T-cell (primary cell): ENCODE results near the gene GLRX. TPM values are rescaled to one million over a fixed set of nuclear protein-coding genes. Genes with fewer than 3 reads are reported as not detected.
"Not testable (repeated sequence)": the region's sequence is repeated elsewhere in the genome, so short reads cannot be mapped to it uniquely, and the experiment has no call there.

Source experiments
- ATAC-seq, 4 experiments: fragments of 200-7000 bp in 3 of 4; fragments of 150-1000 bp in 1 of 4; cut with Tn5 transposase; replicated peaks in 1 of 4; 1 replicate in 3 of 4; 2 replicates in 1 of 4; pipeline ENCODE4 v1.10.0; 2021; ENCODE audit warnings: moderate library complexity in 3 of 4, mild to moderate bottlenecking in 2 of 4, moderate number of reproducible peaks in 1 of 4
- CTCF ChIA-PET, 2 donors: fragments of 300-600 bp; sonication (Branson Sonifier 250); formaldehyde crosslinking; loops; one replicate each; lab custom pipeline; 2022; ENCODE audit warnings: antibody characterized with exemption in 2 of 2; lab: Charles Lee
- POLR2A ChIA-PET, 2 donors: fragments of 300-600 bp; sonication (Branson Sonifier 250); formaldehyde crosslinking; loops; one replicate each; lab custom pipeline; 2022; ENCODE audit warnings: antibody characterized with exemption in 2 of 2; lab: Charles Lee
- DNase-seq, 35 experiments: peaks; one replicate each; pipeline versions ENCODE4 v3.0.0 to v3.0.0-alpha.2; 2013 to 2023
- H3K27ac ChIP-seq: one replicate; pipeline ENCODE4 v1.5.1; 2013; ENCODE audit warnings: low read length
- H3K27me3 ChIP-seq, 2 experiments: replicated peaks in 1 of 2; 1 replicate in 1 of 2; 2 replicates in 1 of 2; pipeline versions ENCODE4 v1.6.1 to v1.7.0; 2013; ENCODE audit warnings: low read length in 1 of 2, mixed read lengths in 1 of 2; ENCODE audit not compliant: control insufficient read depth in 2 of 2, insufficient read depth in 2 of 2; ENCODE audit errors: extremely low read depth in 1 of 2
- H3K36me3 ChIP-seq, 2 donors: 1 replicate in 1 of 2; 2 replicates in 1 of 2; pipeline versions ENCODE4 v1.6.1 to v1.7.0; 2013; ENCODE audit warnings: low read length in 1 of 2; ENCODE audit not compliant: control insufficient read depth in 2 of 2, insufficient read depth in 1 of 2; ENCODE audit errors: extremely low read depth in 1 of 2
- H3K4me1 ChIP-seq, 2 experiments: 1 replicate in 1 of 2; 2 replicates in 1 of 2; pipeline versions ENCODE4 v1.6.1 to v1.7.0; 2013; ENCODE audit warnings: low read length in 2 of 2, mixed read lengths in 1 of 2; ENCODE audit not compliant: insufficient read depth in 2 of 2, control insufficient read depth in 1 of 2; ENCODE audit errors: extremely low read depth in 1 of 2
- H3K4me3 ChIP-seq, 2 donors: 1 replicate in 1 of 2; 2 replicates in 1 of 2; pipeline versions ENCODE4 v1.5.1 to v1.7.0; 2013; ENCODE audit warnings: mild to moderate bottlenecking in 2 of 2, low read length in 1 of 2, moderate library complexity in 1 of 2; ENCODE audit not compliant: control insufficient read depth in 1 of 2; ENCODE audit errors: extremely low read depth in 1 of 2
- H3K9me3 ChIP-seq: 2 replicates; pipeline ENCODE4 v1.7.0; 2013
- H3K27ac Mint-ChIP-seq, 2 donors: one replicate each; pipeline ENCODE4 v1.8.0; 2020 to 2021; ENCODE audit warnings: mild to moderate bottlenecking in 2 of 2, mixed read lengths in 2 of 2
- H3K27me3 Mint-ChIP-seq, 2 donors: one replicate each; pipeline ENCODE4 v1.8.0; 2021 to 2022; ENCODE audit warnings: mixed read lengths in 2 of 2
- H3K36me3 Mint-ChIP-seq: one replicate; pipeline ENCODE4 v1.8.0; 2021; ENCODE audit warnings: mixed read lengths
- H3K4me1 Mint-ChIP-seq, 3 donors: one replicate each; pipeline ENCODE4 v1.8.0; 2020 to 2022; ENCODE audit warnings: mixed read lengths in 3 of 3, mild to moderate bottlenecking in 1 of 3
- H3K4me3 Mint-ChIP-seq, 3 donors: one replicate each; pipeline ENCODE4 v1.8.0; 2020 to 2022; ENCODE audit warnings: mild to moderate bottlenecking in 3 of 3, mixed read lengths in 3 of 3, moderate library complexity in 3 of 3
- H3K9me3 Mint-ChIP-seq, 3 donors: one replicate each; pipeline ENCODE4 v1.8.0; 2020 to 2022; ENCODE audit warnings: mixed read lengths in 3 of 3
- WGBS: methylation state at CpG from one replicate; pipeline ENCODE4 v1.1.5; 2013; ENCODE audit warnings: missing lambda C conversion rate; ENCODE audit not compliant: insufficient coverage; 5-methylcytosine and 5-hydroxymethylcytosine counted together
- total RNA-seq, 35 experiments: library from RNA in 6 of 35; stranded (reverse) in 6 of 35; fragments of 120-200 nt in 1 of 35; gene quantifications; one replicate each; pipeline versions ENCODE4 v1.2.1 to v1.2.4 and lab custom pipeline; 2013 to 2026

GLRX gene
- total RNA-seq, 5 donors from 2014 or later (not counting 1 experiment from before 2014, with no cell fraction given) = 27.6 to 73.3 (median 56.8) TPM

DNA sequence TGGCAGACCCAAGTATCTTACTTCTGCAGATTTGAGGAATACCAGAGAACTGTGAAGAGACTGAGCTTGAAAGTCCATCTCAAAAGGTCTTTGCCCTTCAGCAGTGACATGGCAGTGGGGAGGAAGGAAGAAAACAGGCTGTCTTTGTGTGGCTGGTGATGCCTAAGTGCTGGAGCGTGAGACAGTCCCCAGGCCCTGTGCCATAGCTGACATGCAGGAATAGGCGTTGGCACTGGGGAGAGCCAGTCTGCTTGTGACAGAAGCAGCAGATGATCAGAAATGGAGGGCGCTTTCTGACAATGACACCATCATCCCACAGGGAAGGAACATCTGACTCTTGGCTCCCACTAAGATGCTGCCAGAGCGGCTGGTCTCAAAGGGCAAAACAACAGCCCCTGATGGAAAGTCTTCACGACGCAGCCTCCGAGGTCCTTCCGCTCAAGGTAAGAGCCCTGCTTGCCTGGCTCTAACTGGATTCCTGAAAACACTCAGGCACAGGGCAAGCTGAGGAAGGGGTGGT lies 15.5 kb upstream of the GLRX start:
- H3K27me3 ChIP-seq = no peaks in the 10 kb centered on the region
- no peak for ATAC-seq
- POLR2A ChIA-PET = interaction anchor here in 1 of 2 donors (0.8 kb wide), 1 partner anchor 15 kb away, joined by 3 read pairs; no protein-coding TSS in a partner anchor
- peaks cover 52 to 59% (median 54%) of the 10 kb centered on the region in 3 donors for H3K4me1 Mint-ChIP-seq
- H3K4me3 Mint-ChIP-seq = no peak overlapping the region
- no peak overlapping the region for H3K27ac ChIP-seq
- H3K9me3 ChIP-seq = no peaks in the 10 kb centered on the region
- H3K27ac Mint-ChIP-seq = peak overlapping the region; percentile 84 to 95
- no peak for DNase-seq
- no peaks in the 10 kb centered on the region for H3K36me3 ChIP-seq
- no peak overlapping the region for H3K4me3 ChIP-seq
- no peaks in the 10 kb centered on the region for H3K9me3 Mint-ChIP-seq
- peaks cover 24 to 25% of the 10 kb centered on the region in 2 experiments for H3K4me1 ChIP-seq
- H3K27me3 Mint-ChIP-seq = no peaks in the 10 kb centered on the region
- WGBS = 98% methylated on average over 8 of the region's 8 CpGs
- H3K36me3 Mint-ChIP-seq = no peaks in the 10 kb centered on the region
- CTCF ChIA-PET = interaction anchor here (0.6 to 3.6 kb wide), 5 partner anchors 8 to 97 kb away, joined by 4 to 17 read pairs (median 4); no protein-coding TSS in a partner anchor

DNA sequence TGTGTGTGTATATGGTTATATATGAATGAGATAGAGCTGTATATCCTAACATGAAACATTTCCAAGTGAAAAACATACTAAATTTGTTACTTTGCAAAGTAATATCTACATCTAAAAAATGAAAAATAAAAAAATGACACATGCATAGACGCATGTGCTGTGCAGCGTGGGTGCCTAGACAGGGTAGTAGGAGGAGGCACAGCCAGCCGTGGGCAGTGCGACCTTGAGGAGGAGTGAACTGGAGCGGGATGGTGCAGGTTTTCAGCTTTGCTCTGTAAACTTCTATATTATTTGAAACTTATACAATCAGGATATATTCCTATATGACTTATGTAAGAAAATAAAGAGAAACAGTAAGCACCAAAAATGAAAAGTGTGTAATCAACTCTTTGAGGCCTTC lies 15.0 kb upstream of the GLRX start:
- CTCF ChIA-PET = interaction anchor here (1.5 to 3.8 kb wide), 4 partner anchors 9 to 56 kb away, joined by 4 to 17 read pairs (median 10); no protein-coding TSS in a partner anchor
- Mint-ChIP-seq H3K27ac (peak overlapping the region; percentile 94 to 95), H3K4me1 (peaks cover 53 to 59% (median 55%) of the 10 kb centered on the region in 3 donors), H3K36me3 (no peaks in the 10 kb centered on the region), H3K27me3 (no peaks in the 10 kb centered on the region), H3K4me3 (no peak overlapping the region), H3K9me3 (no peaks in the 10 kb centered on the region)
- no peak overlapping the region for H3K27ac ChIP-seq
- no peaks in the 10 kb centered on the region for H3K9me3 ChIP-seq
- no peaks in the 10 kb centered on the region for H3K27me3 ChIP-seq
- DNase-seq = no peak
- ATAC-seq = no peak
- no peak overlapping the region for H3K4me3 ChIP-seq
- POLR2A ChIA-PET = interaction anchor here in 1 of 2 donors (0.8 kb wide), 1 partner anchor 14 kb away, joined by 3 read pairs; no protein-coding TSS in a partner anchor
- H3K4me1 ChIP-seq = peaks cover 21% of the 10 kb centered on the region in 2 experiments
- no CpG with 5 or more reads among the region's 5 CpGs for WGBS
- no peaks in the 10 kb centered on the region for H3K36me3 ChIP-seq

DNA sequence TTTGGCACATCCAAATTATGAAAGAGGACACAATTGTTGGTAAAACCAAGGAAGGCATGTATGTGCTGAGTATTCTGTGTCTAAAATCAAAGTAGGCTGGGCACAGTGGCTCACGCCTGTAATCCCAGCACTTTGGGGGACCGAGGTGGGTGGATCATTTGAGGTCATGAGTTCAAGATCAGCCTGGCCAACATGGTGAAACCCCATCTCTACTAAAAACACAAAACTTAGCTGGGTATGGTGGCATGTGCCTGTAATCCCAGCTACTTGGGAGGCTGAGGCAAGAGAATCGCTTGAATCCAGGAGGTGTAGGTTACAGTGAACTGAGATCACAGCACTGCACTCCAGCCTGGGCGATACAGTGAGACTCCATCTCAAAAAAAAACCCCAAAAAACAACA lies 14.4 kb upstream of the GLRX start:
- POLR2A ChIA-PET = interaction anchor here in 1 of 2 donors (0.8 to 1.0 kb wide), 2 partner anchors 13 to 56 kb away, joined by 3 read pairs; no protein-coding TSS in a partner anchor
- 100% methylated on average over 1 of the region's 4 CpGs for WGBS
- H3K9me3 Mint-ChIP-seq, H3K4me3 ChIP-seq, H3K27me3 ChIP-seq, H3K36me3 Mint-ChIP-seq, ATAC-seq, H3K27me3 Mint-ChIP-seq, H3K36me3 ChIP-seq, H3K9me3 ChIP-seq, DNase-seq: not testable (repeated sequence)
- Mint-ChIP-seq H3K27ac (peak overlapping the region; percentile 94 to 95), H3K4me1 (peaks cover 57% of the 10 kb centered on the region in 3 donors), H3K4me3 (peak overlapping the region in 1 of 3 donors; percentile 84)
- H3K27ac ChIP-seq = peak overlapping the region; percentile 88
- CTCF ChIA-PET = interaction anchor here (0.7 to 3.8 kb wide), 8 partner anchors 8 to 173 kb away, joined by 3 to 17 read pairs (median 4); partner anchors contain the start of gene GLRX (in 1 of the 2)
- peaks cover 20 to 21% of the 10 kb centered on the region in 2 experiments for H3K4me1 ChIP-seq

DNA sequence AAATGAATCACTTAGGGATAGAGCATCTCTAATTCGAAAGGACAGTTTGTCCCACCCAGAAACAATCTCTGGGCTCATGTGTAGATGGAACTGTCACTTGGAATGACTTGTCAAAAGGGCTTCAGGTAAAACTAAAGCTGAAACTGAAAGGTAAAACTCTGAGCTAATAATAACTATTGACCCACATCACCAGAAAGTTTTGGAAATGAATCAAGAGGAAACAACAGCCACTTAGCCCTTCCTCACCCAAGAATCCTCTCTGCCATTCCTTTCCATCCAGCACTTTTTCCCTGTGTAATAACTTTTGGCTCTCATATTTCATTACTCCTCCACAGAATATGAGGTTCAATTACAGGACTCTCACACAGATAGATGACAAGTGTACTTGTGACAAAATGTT lies 14.0 kb upstream of the GLRX start:
- ATAC-seq (no peak), DNase-seq (no peak)
- Histone ChIP-seq H3K4me1 (peaks cover 20 to 23% of the 10 kb centered on the region in 2 experiments), H3K36me3 (no peaks in the 10 kb centered on the region), H3K9me3 (no peaks in the 10 kb centered on the region), H3K27ac (peak overlapping the region; percentile 88), H3K4me3 (no peak overlapping the region), H3K27me3 (no peaks in the 10 kb centered on the region)
- Mint-ChIP-seq H3K27ac (peak overlapping the region; percentile 94 to 95), H3K4me3 (peak overlapping the region; percentile 82 to 87 (median 84)), H3K36me3 (no peaks in the 10 kb centered on the region), H3K4me1 (peaks cover 57 to 61% (median 60%) of the 10 kb centered on the region in 3 donors), H3K27me3 (no peaks in the 10 kb centered on the region), H3K9me3 (no peaks in the 10 kb centered on the region)
- WGBS = no CpG with 5 or more reads among the region's 1 CpG
- CTCF ChIA-PET = interaction anchor here (0.7 to 3.8 kb wide), 9 partner anchors 8 to 172 kb away, joined by 3 to 17 read pairs (median 3); partner anchors contain the start of gene GLRX (in 1 of the 2)
- POLR2A ChIA-PET = interaction anchor here in 1 of 2 donors (1.0 kb wide), 1 partner anchor 56 kb away, joined by 3 read pairs; no protein-coding TSS in a partner anchor

DNA sequence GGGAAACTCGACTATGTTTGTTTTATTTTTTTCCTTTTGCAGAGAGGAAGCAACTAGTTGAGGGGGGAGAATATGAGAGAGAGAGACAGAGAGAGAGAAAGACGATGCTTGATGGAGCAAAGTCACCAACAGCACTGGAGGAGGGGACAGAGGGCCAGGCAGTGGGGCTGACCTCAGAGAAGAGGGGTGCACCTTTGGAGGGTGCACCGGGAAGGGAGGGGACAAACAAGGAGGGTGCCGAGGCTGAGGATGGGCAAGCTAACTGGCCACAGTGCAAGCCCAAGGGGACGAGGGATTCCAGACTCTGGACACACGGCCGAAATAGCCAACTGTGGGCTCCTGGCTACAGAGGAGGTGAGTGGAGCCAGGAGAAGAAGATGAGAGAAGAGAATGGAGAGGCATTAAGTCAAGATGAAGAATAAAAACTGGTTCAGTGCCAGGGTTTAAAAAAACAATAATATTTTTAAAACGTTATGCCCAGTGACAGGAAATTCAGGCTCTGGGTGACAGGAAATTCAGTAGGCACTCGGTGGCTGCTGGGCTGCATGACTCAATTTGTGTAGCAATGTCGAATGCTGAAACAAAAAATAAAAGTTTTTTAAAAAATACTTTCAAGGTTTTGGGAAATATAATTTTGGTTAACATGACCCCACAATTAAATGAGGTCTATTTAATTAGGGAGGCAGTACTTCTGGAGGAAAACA lies 13.3 kb upstream of the GLRX start:
- Mint-ChIP-seq H3K27me3 (no peaks in the 10 kb centered on the region), H3K36me3 (no peaks in the 10 kb centered on the region), H3K4me1 (peaks cover 57 to 62% (median 58%) of the 10 kb centered on the region in 3 donors), H3K27ac (peak overlapping the region; percentile 94 to 95), H3K4me3 (peak overlapping the region; percentile 82 to 87 (median 84)), H3K9me3 (no peaks in the 10 kb centered on the region)
- peaks cover 20 to 24% of the 10 kb centered on the region in 2 experiments for H3K4me1 ChIP-seq
- H3K36me3 ChIP-seq = no peaks in the 10 kb centered on the region
- ChIA-PET POLR2A (interaction anchor here in 1 of 2 donors (0.6 to 1.0 kb wide), 2 partner anchors 53 to 55 kb away, joined by 3 to 7 read pairs; no protein-coding TSS in a partner anchor), CTCF (interaction anchor here (0.8 to 3.8 kb wide), 10 partner anchors 9 to 55 kb away, joined by 3 to 19 read pairs (median 5); no protein-coding TSS in a partner anchor)
- H3K9me3 ChIP-seq = no peaks in the 10 kb centered on the region
- 9% methylated on average over 9 of the region's 10 CpGs for WGBS
- H3K27ac ChIP-seq = peak overlapping the region; percentile 88
- ATAC-seq = peak in 3 of 4 experiments; percentile 51 to 57 (median 57)
- peak in 12 of 35 experiments; percentile 16 to 58 (median 33) for DNase-seq
- H3K27me3 ChIP-seq = no peaks in the 10 kb centered on the region
- H3K4me3 ChIP-seq = peak overlapping the region; percentile 53 to 76

DNA sequence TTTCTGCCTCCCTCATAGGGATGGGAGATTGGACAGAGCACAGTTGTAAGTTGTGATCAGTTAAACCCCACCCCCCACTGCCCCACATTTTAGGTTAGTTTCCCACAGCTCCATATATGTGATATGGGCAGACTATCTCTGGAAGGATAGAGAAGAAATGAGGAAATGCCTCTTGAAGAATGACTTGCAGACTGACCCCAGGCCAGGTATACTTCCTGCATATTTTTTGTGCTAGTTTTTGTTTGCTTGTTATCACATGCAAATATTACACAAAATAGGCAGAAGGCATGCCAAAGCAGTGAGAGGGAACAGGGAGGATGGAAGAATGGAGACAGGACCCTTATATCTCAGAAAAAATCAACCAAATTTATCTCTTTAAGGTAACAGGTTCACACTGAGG lies 10.1 kb upstream of the GLRX start:
- Histone ChIP-seq H3K27ac (no peak overlapping the region), H3K36me3 (no peaks in the 10 kb centered on the region), H3K9me3 (no peaks in the 10 kb centered on the region), H3K27me3 (no peaks in the 10 kb centered on the region), H3K4me1 (peaks cover 20 to 24% of the 10 kb centered on the region in 2 experiments), H3K4me3 (no peak overlapping the region)
- Mint-ChIP-seq H3K27ac (peak overlapping the region; percentile 69 to 82), H3K9me3 (no peaks in the 10 kb centered on the region), H3K4me1 (peaks cover 52 to 57% (median 54%) of the 10 kb centered on the region in 3 donors), H3K27me3 (no peaks in the 10 kb centered on the region), H3K4me3 (peak overlapping the region in 1 of 3 donors; percentile 84), H3K36me3 (no peaks in the 10 kb centered on the region)
- no peak for ATAC-seq
- DNase-seq = no peak
- ChIA-PET POLR2A (interaction anchor here in 1 of 2 donors (0.6 kb wide), 1 partner anchor 68 kb away, joined by 4 read pairs; no protein-coding TSS in a partner anchor), CTCF (interaction anchor here in 1 of 2 donors (1.4 kb wide), 1 partner anchor 51 kb away, joined by 3 read pairs; no protein-coding TSS in a partner anchor)
